Endothelial cell of umbilical vein (primary cell): ENCODE measurements around the gene MGAT5. TPM values are rescaled to one million over a fixed set of nuclear protein-coding genes. Genes with fewer than 3 reads are reported as not detected.

ENCODE experiments used
- BruUV-seq: library from RNA; stranded (reverse); fragments of 400-500 nt; replicated peaks from 2 replicates; lab custom pipeline; 2021; lab: Mats Ljungman, UMichigan
- CTCF ChIA-PET: fragments of 300-600, 350-600 bp; sonication (Branson Sonifier 250); formaldehyde crosslinking; loops from one replicate; lab custom pipeline; 2021; ENCODE audit warnings: antibody characterized with exemption, inconsistent platforms; lab: Charles Lee
- POLR2A ChIA-PET: fragments of 300-600, 350-600 bp; sonication (Branson Sonifier 250); formaldehyde crosslinking; loops from one replicate; lab custom pipeline; 2021; ENCODE audit warnings: antibody characterized with exemption, inconsistent platforms; lab: Charles Lee
- DNase-seq: peaks from one replicate; pipeline ENCODE4 v3.0.0-alpha.2; 2011; ENCODE audit warnings: low read depth, low spot score
- FAIRE-seq: peaks from 2 replicates; lab custom pipeline; 2011; peaks lifted over from hg19 to GRCh38; lab: Jason Lieb, UNC
- H2AFZ ChIP-seq: 2 replicates; pipeline ENCODE4 v1.6.0; 2012; ENCODE audit warnings: low read depth, low read length, control low read depth, inconsistent platforms
- H3K27ac ChIP-seq: 2 replicates; pipeline ENCODE4 v1.5.1; 2011; ENCODE audit warnings: low read depth, mild to moderate bottlenecking, control low read depth, low read length, moderate library complexity; ENCODE audit not compliant: insufficient read depth
- H3K27me3 ChIP-seq, 2 experiments: 2 replicates each; pipeline versions ENCODE4 v1.6.0 to v1.6.1; 2011; ENCODE audit warnings: low read length in 2 of 2, mixed read lengths in 1 of 2; ENCODE audit not compliant: control insufficient read depth in 2 of 2, insufficient read depth in 2 of 2
- H3K36me3 ChIP-seq, 2 experiments: 2 replicates in 1 of 2; 3 replicates in 1 of 2; pipeline ENCODE4 v1.5.1; 2011; ENCODE audit warnings: low read length in 2 of 2, mild to moderate bottlenecking in 1 of 2, moderate library complexity in 1 of 2; ENCODE audit not compliant: control insufficient read depth in 2 of 2, insufficient read depth in 2 of 2; ENCODE audit errors: extremely low read depth in 1 of 2
- H3K4me1 ChIP-seq: 3 replicates; pipeline ENCODE4 v1.5.1; 2011; ENCODE audit warnings: mild to moderate bottlenecking, low read length; ENCODE audit not compliant: control insufficient read depth, insufficient read depth; ENCODE audit errors: extremely low read depth
- H3K4me2 ChIP-seq: 2 replicates; pipeline ENCODE4 v1.6.1; 2011; ENCODE audit warnings: low read length, control low read depth, mixed read lengths; ENCODE audit not compliant: insufficient read depth
- H3K4me3 ChIP-seq, 3 experiments: fragments of 200-600 bp in 1 of 3; sonication (generic), shearing (Covaris generic) in 1 of 3; replicated peaks in 1 of 3; 2 replicates each; pipeline ENCODE4 v1.5.1; 2011 to 2016; ENCODE audit warnings: control low read depth in 3 of 3, low read length in 3 of 3, mild to moderate bottlenecking in 2 of 3, inconsistent platforms in 1 of 3, low read depth in 1 of 3, moderate library complexity in 1 of 3; ENCODE audit not compliant: insufficient read depth in 1 of 3
- H3K79me2 ChIP-seq: 2 replicates; pipeline ENCODE4 v1.6.0; 2012; ENCODE audit warnings: low read length, inconsistent platforms; ENCODE audit not compliant: control insufficient read depth, insufficient read depth
- H3K9ac ChIP-seq: replicated peaks from 2 replicates; pipeline ENCODE3; 2011; ENCODE audit warnings: low read length, control low read depth; ENCODE audit not compliant: insufficient read depth; ENCODE audit errors: extremely low read depth
- H3K9me1 ChIP-seq: replicated peaks from 3 replicates; pipeline ENCODE4 v1.6.0; 2011; ENCODE audit warnings: mild to moderate bottlenecking, low read length; ENCODE audit not compliant: control insufficient read depth, insufficient read depth; ENCODE audit errors: extremely low read depth
- H3K9me3 ChIP-seq: replicated peaks from 2 replicates; pipeline ENCODE4 v1.5.1; 2012; ENCODE audit warnings: low read length, inconsistent platforms; ENCODE audit not compliant: control insufficient read depth, insufficient read depth
- H4K20me1 ChIP-seq: replicated peaks from 2 replicates; pipeline ENCODE3; 2011; ENCODE audit warnings: mild to moderate bottlenecking, low read length; ENCODE audit not compliant: control insufficient read depth, insufficient read depth; ENCODE audit errors: extremely low read depth
- CTCF ChIP-seq, 2 donors: IDR thresholded peaks; 1 replicate in 1 of 2; 2 replicates in 1 of 2; pipeline ENCODE4 v1.5.1; 2011; ENCODE audit warnings: low read length in 2 of 2, mild to moderate bottlenecking in 2 of 2, moderate library complexity in 2 of 2, control low read depth in 1 of 2, inconsistent platforms in 1 of 2, low read depth in 1 of 2; ENCODE audit not compliant: insufficient read depth in 1 of 2; ENCODE audit errors: extremely low read depth in 1 of 2
- EZH2 ChIP-seq: IDR thresholded peaks from 2 replicates; pipeline ENCODE4 v1.6.1; 2012; ENCODE audit warnings: borderline replicate concordance, low read depth, mild to moderate bottlenecking, moderate library complexity, low read length, inconsistent platforms; ENCODE audit not compliant: severe bottlenecking
- FOS ChIP-seq: IDR thresholded peaks from 2 replicates; pipeline ENCODE4 v1.6.1; 2011; ENCODE audit warnings: mild to moderate bottlenecking, low read length, moderate library complexity, borderline replicate concordance; ENCODE audit not compliant: insufficient read depth
- GATA2 ChIP-seq: IDR thresholded peaks from 2 replicates; pipeline ENCODE4 v1.7.0; 2011; ENCODE audit warnings: low read depth, mild to moderate bottlenecking, moderate library complexity, mixed read lengths, low read length; ENCODE audit not compliant: insufficient read length, insufficient read depth
- JUN ChIP-seq: IDR thresholded peaks from 2 replicates; pipeline ENCODE4 v1.6.1; 2011; ENCODE audit warnings: borderline replicate concordance, low read depth; ENCODE audit not compliant: insufficient read length, insufficient read depth
- MAX ChIP-seq: IDR thresholded peaks from 2 replicates; pipeline ENCODE4 v1.6.1; 2011; ENCODE audit not compliant: insufficient read depth, insufficient read length
- MYC ChIP-seq: IDR thresholded peaks from one replicate; pipeline ENCODE4 v1.6.1; 2011; ENCODE audit warnings: mild to moderate bottlenecking, low read depth, low read length
- POLR2A ChIP-seq: IDR thresholded peaks from 2 replicates; pipeline ENCODE4 v1.6.1; 2012; ENCODE audit warnings: low read depth, mild to moderate bottlenecking, control low read depth, low read length
- POLR2AphosphoS5 ChIP-seq: IDR thresholded peaks from 2 replicates; pipeline ENCODE4 v1.6.1; 2012; ENCODE audit warnings: low read depth, mild to moderate bottlenecking, control low read depth, low read length, moderate library complexity; ENCODE audit not compliant: insufficient read depth
- dilution Hi-C: fragments of 300-500 bp; cut with MboI; formaldehyde crosslinking; loops from one replicate; pipeline ENCODE4 v1.15.0; 2019; ENCODE audit warnings: low sequenced_read_pairs; ENCODE audit not compliant: extremely low pct_ligation_motif_present
- intact Hi-C: fragments of 100-400 bp; cut with micrococcal nuclease; formaldehyde crosslinking; loops from one replicate; pipeline ENCODE4 v1.10.0; 2022
- polyA plus RNA-seq, 4 experiments: library from polyadenylated mRNA; depleted of rRNA in 3 of 4; stranded (reverse) in 3 of 4; unstranded in 1 of 4; fragments of >200 nt; gene quantifications; 2 replicates each; pipeline versions ENCODE4 v1.2.1 to v1.2.3, GENCODE V29; 2011 to 2012; ENCODE audit warnings: missing spikeins in 1 of 4
- total RNA-seq: library from RNA; stranded (reverse); gene quantifications from 2 replicates; pipeline ENCODE4 v1.2.3, GENCODE V29; 2021

The MGAT5 gene
- total and polyA plus RNA-seq, 2 donors (not counting 3 experiments of a cell fraction or from before 2014, with no cell fraction given), result 17.7 to 84.1 TPM

GRCh38 chr2:134282629-134283400 lies 28.9 kb downstream of the MGAT5 start:
- FAIRE-seq (no peak), DNase-seq (no peak)
- no peak overlapping the region for H3K27ac ChIP-seq
- H3K9me3 ChIP-seq, result no peaks in the 10 kb centered on the region
- H3K4me2 ChIP-seq, result no peak overlapping the region
- POLR2A ChIA-PET, result no interaction called here
- no peaks in the 10 kb centered on the region for H3K27me3 ChIP-seq
- no peaks in the 10 kb centered on the region for H4K20me1 ChIP-seq
- TF ChIP-seq EZH2 (no peak), POLR2A (no peak), GATA2 (no peak), POLR2AphosphoS5 (no peak), FOS (no peak), JUN (no peak), MYC (no peak), MAX (no peak), CTCF (IDR thresholded peaks at IDR 0.05; ENCODE audit: extremely low read depth in 1 of 2, insufficient read depth in 1 of 2, low read depth in 1 of 2, low read length in 2 of 2) (no peak)
- CTCF ChIA-PET, result interaction anchor here (1.1 kb wide), 1 partner anchor 10 kb away, joined by 3 read pairs; no protein-coding TSS in a partner anchor
- intact Hi-C loops, result no loop called here
- H3K79me2 ChIP-seq, result no peaks in the 10 kb centered on the region
- dilution Hi-C loops, result no loop called here
- H3K9ac ChIP-seq, result no peak overlapping the region
- no peaks in the 10 kb centered on the region for H3K36me3 ChIP-seq
- H3K4me3 ChIP-seq, result no peak overlapping the region
- no peaks in the 10 kb centered on the region for H3K4me1 ChIP-seq
- no peak overlapping the region for H2AFZ ChIP-seq
- BruUV-seq, result no TSS peak
- no peaks in the 10 kb centered on the region for H3K9me1 ChIP-seq
